SK-N-SH (cell line): ENCODE measurements around the gene ZNF446.

Experiments used
- CTCF ChIP-seq: fragments of 200-600 bp; sonication (generic); IDR thresholded peaks from 2 replicates; pipeline ENCODE4 v1.6.1; 2017; ENCODE audit warnings: antibody characterized with exemption, mild to moderate bottlenecking, moderate library complexity
- GABPA ChIP-seq: IDR thresholded peaks from 2 replicates; pipeline ENCODE4 v1.4.0; 2012; ENCODE audit warnings: low read depth, mild to moderate bottlenecking
- MXI1 ChIP-seq: IDR thresholded peaks from 2 replicates; pipeline ENCODE4 v1.6.1; 2012; ENCODE audit warnings: mild to moderate bottlenecking, low read depth, low read length, improper control_type of control experiment
- PBX3 ChIP-seq: IDR thresholded peaks from 2 replicates; pipeline ENCODE4; 2012
- POLR2AphosphoS5 ChIP-seq: IDR thresholded peaks from 2 replicates; pipeline ENCODE4 v1.6.1; 2012; ENCODE audit warnings: low read depth, low read length
- SMC3 ChIP-seq: IDR thresholded peaks from 2 replicates; pipeline ENCODE4 v1.6.1; 2012; ENCODE audit warnings: low read depth, low read length, improper control_type of control experiment
- ZBTB33 ChIP-seq: IDR thresholded peaks from 2 replicates; pipeline ENCODE4 v1.4.0; 2012; ENCODE audit warnings: low read depth, borderline replicate concordance

GRCh38 chr19:58468216-58468839 is 7.8 kb upstream of the ZNF446 start:
- TF ChIP-seq ZBTB33 (no peak), CTCF (no peak), PBX3 (no peak), SMC3 (no peak), MXI1 (no peak), GABPA (no peak), POLR2AphosphoS5 (no peak)
